Measurements from ENCODE around the gene GPR45. TPM values are rescaled to one million over a fixed set of nuclear protein-coding genes. Genes with fewer than 3 reads are reported as not detected.

GPR45 gene
- total and polyA plus RNA-seq, 2 experiments from 2014 or later, result 0.21 to 0.26 TPM

DNA sequence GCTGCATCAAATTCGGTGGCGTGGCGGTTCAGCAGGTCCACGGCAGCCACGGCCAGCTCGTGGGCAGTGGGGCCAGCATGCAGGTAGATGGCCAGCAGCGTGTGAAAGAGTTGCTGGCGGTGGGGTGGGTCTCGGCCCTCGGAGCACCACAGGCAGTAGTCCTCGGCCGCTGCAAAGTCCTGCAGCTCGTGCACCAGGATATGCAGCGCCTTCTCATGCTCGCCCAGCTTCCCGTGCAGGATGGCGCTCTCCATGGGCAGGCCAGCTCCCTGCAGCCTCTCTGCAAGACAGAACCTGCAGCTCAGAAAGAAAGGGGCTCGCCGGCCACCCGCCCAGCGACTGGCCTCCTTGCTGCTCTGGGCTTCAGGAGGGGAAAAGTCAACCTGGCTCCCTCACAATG lies 27.9 kb downstream of the GPR45 start:
- no peak overlapping the region for H3K27ac Mint-ChIP-seq
- no peaks in the 10 kb centered on the region for H3K4me1 Mint-ChIP-seq
- Histone ChIP-seq H3K36me3 (ENCODE audit: insufficient read depth) (no peaks in the 10 kb centered on the region; the same call in 1 of the 2 replicates), H3K27me3 (ENCODE audit: insufficient read depth) (no peaks in the 10 kb centered on the region), H4K20me1 (replicated peaks; ENCODE audit: insufficient read depth) (no peaks in the 10 kb centered on the region; the same call in 1 of the 2 replicates), H3K4me1 (ENCODE audit: insufficient read depth) (no peaks in the 10 kb centered on the region), H3F3A (replicated peaks; ENCODE audit: low read depth) (no peaks in the 10 kb centered on the region), H2AFZ (no peak overlapping the region), H3K4me3 (no peak overlapping the region), H3K79me2 (replicated peaks; ENCODE audit: insufficient read depth) (no peaks in the 10 kb centered on the region), H3K27ac (ENCODE audit: low read depth) (no peak overlapping the region), H3K4me2 (no peak overlapping the region), H3K9me2 (ENCODE audit: insufficient read depth) (no peaks in the 10 kb centered on the region)
- H3K36me3 Mint-ChIP-seq (ENCODE audit: low read depth), result peaks cover 42% of the 10 kb centered on the region
- TF ChIP-seq ETS1 (IDR thresholded peaks at IDR 0.05), result no peak
- TF ChIP-seq NANOG (IDR thresholded peaks at IDR 0.05; ENCODE audit: borderline replicate concordance), result no peak
- no peak overlapping the region for H3K4me3 Mint-ChIP-seq
- DNase-seq (ENCODE audit: low spot score) (no peak), ATAC-seq (no peak)
- H3K9me3 Mint-ChIP-seq, result no peaks in the 10 kb centered on the region
- H3K27me3 Mint-ChIP-seq (ENCODE audit: insufficient read depth, low read depth, poor library complexity), result no peaks in the 10 kb centered on the region

- no peak overlapping the region for H2AFZ ChIP-seq
- Mint-ChIP-seq H3K4me3 (no peak overlapping the region), H3K9me3 (no peaks in the 10 kb centered on the region), H3K27me3 (ENCODE audit: insufficient read depth, low read depth, poor library complexity) (no peaks in the 10 kb centered on the region), H3K27ac (no peak overlapping the region), H3K4me1 (no peaks in the 10 kb centered on the region), H3K36me3 (ENCODE audit: low read depth) (peaks cover 45% of the 10 kb centered on the region)
- no peaks in the 10 kb centered on the region for H3K79me2 ChIP-seq (replicated peaks; ENCODE audit: insufficient read depth)
- H3K27ac ChIP-seq (ENCODE audit: low read depth), result no peak overlapping the region
- ATAC-seq, result no peak
- no peaks in the 10 kb centered on the region for H4K20me1 ChIP-seq (replicated peaks; ENCODE audit: insufficient read depth)
- H3K4me3 ChIP-seq, result no peak overlapping the region
- H3K27me3 ChIP-seq (ENCODE audit: insufficient read depth), result no peaks in the 10 kb centered on the region
- no peaks in the 10 kb centered on the region; the same call in 1 of the 2 replicates for H3K36me3 ChIP-seq (ENCODE audit: insufficient read depth)
- DNase-seq (ENCODE audit: low spot score), result no peak
- H3K4me1 ChIP-seq (ENCODE audit: insufficient read depth), result no peaks in the 10 kb centered on the region
- H3F3A ChIP-seq (replicated peaks; ENCODE audit: low read depth), result no peaks in the 10 kb centered on the region
- no peak overlapping the region for H3K4me2 ChIP-seq
- H3K9me2 ChIP-seq (ENCODE audit: insufficient read depth), result no peaks in the 10 kb centered on the region
- TF ChIP-seq, protein P1, sequence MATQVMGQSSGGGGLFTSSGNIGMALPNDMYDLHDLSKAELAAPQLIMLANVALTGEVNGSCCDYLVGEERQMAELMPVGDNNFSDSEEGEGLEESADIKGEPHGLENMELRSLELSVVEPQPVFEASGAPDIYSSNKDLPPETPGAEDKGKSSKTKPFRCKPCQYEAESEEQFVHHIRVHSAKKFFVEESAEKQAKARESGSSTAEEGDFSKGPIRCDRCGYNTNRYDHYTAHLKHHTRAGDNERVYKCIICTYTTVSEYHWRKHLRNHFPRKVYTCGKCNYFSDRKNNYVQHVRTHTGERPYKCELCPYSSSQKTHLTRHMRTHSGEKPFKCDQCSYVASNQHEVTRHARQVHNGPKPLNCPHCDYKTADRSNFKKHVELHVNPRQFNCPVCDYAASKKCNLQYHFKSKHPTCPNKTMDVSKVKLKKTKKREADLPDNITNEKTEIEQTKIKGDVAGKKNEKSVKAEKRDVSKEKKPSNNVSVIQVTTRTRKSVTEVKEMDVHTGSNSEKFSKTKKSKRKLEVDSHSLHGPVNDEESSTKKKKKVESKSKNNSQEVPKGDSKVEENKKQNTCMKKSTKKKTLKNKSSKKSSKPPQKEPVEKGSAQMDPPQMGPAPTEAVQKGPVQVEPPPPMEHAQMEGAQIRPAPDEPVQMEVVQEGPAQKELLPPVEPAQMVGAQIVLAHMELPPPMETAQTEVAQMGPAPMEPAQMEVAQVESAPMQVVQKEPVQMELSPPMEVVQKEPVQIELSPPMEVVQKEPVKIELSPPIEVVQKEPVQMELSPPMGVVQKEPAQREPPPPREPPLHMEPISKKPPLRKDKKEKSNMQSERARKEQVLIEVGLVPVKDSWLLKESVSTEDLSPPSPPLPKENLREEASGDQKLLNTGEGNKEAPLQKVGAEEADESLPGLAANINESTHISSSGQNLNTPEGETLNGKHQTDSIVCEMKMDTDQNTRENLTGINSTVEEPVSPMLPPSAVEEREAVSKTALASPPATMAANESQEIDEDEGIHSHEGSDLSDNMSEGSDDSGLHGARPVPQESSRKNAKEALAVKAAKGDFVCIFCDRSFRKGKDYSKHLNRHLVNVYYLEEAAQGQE (IDR thresholded peaks at IDR 0.05; ENCODE audit: unreplicated experiment), result no peak
- no peak for TF ChIP-seq ZNF331 (CRISPR knock-in tag; IDR thresholded peaks at IDR 0.05; ENCODE audit: low read depth)
- TF ChIP-seq EZH2phosphoT487 (IDR thresholded peaks at IDR 0.05; ENCODE audit: unreplicated experiment), result no peak
- TF ChIP-seq EZH2 (IDR thresholded peaks at IDR 0.05; ENCODE audit: low read depth, unreplicated experiment), result no peak
- no peak for TF ChIP-seq CREB1 (CRISPR knock-in tag; IDR thresholded peaks at IDR 0.05; ENCODE audit: low read depth)
- TF ChIP-seq ZNF114 (CRISPR knock-in tag; IDR thresholded peaks at IDR 0.05), result no peak
- TF ChIP-seq POLR2AphosphoS5 (IDR thresholded peaks at IDR 0.05; ENCODE audit: low read depth), result no peak
- no peak for TF ChIP-seq JUNB (IDR thresholded peaks at IDR 0.05; ENCODE audit: unreplicated experiment)
- no peak for TF ChIP-seq CTCF (conservative IDR thresholded peaks at IDR 0.05; ENCODE audit: low read depth in 2 of 2)
- TF ChIP-seq STAT1 (IDR thresholded peaks at IDR 0.05; ENCODE audit: unreplicated experiment), result no peak
Observed at GRCh38 chr2:105271393-105272045, 30.0 kb downstream of the GPR45 start.

Measured in GM23338 (cell line).